Activated T-helper 1 cell treated with anti-CD3 and anti-CD28 coated beads, Interleukin-2, amount 50 U/mL, for 16 hours (primary cell): ENCODE measurements around the gene R3HDM2.

Experiments
- DNase-seq, 2 donors: peaks; one replicate each; pipeline ENCODE4 v3.0.0-alpha.2; 2020; ENCODE audit warnings: low read depth in 1 of 2, low spot score in 1 of 2

Gene R3HDM2

DNA sequence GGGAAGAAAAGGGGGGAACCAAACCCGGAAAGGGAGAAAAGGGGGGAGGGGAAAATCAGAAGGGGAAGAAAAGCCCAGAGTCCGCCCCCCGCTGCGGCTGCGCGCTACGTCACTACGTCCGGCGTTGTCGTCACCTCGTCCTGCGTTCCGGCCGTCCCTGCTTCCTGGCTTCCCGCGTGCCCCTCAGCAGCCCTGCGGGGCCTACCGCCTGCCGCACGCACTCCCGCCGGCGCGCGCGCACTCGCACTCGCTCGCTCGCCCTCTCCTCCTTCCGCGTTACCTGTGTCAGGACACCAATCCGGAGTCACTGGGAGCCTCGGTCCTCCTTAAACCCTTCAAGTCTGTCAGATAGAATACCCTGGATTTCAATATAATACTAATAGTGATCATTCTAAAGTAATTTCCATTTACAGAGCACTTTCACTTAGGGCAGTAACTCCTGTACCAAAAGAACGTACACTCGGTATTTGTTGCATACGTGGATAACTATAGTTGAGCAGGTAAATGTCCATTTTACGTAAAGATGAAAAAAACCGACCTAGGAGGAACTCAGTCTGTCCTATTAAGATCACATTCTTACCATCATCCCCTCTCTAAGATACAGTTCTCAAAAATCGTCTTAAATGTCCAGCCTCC is at the start of gene R3HDM2:
R3HDM2 (minus strand) TSS at position 113 of the 636 bp plus-strand sequence. CDS start 120,615 bp downstream, outside the sequence.
- peak; percentile 92 for DNase-seq

DNA sequence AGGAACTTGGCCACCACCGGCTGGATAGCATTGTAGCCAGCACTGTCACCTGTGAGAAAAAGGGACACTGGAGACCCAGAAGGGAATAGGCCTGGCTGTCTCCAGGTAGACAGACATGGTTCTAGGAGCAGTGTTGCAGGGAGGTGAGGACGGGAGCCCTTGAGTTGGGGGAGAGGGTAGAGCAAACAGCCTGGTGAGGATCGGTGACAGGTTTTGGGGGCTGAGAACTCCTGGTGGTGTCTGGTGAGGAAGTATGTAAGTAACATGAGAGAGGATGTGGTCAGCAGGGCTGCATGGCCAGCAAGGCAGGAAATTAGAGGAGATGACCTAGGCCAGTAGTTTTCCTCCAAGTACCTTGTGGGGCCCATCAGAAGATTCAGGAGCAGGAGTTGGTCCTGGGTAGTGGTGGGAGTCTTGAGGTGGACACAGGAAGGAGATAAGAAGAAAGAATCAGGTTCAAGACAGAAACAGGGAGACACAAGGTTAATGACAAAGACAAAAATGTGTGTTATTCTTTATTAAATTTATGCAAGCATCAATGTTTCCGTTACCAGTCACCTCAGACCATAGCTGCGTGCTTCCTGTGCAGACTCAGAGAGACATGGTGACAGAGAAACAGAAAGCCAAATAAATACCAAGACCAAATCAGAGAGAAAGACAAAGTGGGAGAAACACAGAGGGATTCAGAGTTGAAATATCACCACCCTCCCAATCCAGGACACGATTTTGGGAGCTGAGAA is 48.7 kb upstream of the R3HDM2 start, which contains the start of gene ARHGAP9:
ARHGAP9 (minus strand) TSS at position 491 of the 740 bp plus-strand sequence; CDS start at position 31, 460 bp downstream.
- DNase-seq: no peak

DNA sequence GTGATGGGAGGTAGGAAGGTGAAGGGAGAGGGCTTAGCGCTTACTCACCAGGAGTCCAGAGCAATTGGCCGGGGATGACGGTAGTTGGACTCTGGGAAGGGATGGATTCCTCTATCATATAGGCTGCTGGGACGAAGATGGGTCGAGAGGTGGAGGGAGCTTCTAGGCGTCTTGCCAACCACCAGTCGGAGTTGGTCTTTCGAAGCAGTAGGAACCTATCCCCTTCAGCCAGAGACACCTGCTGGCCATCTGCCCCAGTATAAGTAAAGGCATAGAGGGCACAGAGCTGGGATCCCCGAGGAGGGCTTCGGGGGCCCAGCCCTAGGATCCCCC is 48.2 kb upstream of the R3HDM2 start:
- no peak for DNase-seq

DNA sequence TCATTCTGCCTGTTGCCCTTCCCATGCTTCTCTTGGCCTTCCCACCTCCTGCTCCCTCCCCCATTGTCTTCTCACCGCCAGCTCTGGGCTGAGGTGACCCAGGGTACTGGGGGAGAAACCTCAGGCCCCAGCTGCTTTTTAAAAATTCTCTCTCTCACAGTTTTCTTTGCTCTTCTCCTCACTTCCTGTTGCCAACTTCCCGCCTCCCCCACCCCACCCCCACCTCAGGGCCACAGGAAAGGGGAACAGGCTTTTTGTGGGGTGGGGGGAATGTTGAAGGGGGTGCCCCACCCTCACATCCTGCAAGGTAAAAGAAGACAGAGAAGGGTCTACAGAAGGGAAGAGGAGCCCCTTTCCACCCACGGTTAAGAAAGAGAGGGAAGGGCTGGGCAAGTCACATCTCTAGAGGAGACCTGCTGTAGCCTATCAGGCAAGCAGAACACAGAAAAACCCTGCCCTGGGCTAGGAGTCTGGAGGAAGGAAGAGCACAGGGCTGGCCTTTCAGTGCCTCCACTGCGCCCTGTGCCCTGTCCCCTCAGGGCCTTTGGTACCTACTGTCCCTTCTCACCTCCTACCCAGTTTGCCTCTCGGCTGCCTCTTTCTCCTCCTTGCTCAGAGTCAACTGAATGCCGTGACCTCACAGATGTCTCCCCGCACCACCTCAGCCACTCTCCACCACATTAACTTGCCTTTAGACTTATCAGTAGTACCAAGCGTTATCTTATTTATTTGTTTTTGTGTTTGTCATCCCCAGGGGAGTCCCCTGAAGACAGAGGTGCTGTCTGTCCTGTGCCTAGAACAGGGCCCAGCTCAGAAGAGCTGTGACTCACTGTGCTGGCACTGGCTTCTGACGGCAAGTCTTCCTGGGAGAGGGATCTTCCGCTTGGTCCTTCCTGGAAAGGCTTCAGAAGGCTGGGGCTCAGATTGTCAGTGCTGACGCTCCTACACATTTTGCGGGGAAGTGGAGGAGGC is 47.2 kb upstream of the R3HDM2 start:
- no peak for DNase-seq

DNA sequence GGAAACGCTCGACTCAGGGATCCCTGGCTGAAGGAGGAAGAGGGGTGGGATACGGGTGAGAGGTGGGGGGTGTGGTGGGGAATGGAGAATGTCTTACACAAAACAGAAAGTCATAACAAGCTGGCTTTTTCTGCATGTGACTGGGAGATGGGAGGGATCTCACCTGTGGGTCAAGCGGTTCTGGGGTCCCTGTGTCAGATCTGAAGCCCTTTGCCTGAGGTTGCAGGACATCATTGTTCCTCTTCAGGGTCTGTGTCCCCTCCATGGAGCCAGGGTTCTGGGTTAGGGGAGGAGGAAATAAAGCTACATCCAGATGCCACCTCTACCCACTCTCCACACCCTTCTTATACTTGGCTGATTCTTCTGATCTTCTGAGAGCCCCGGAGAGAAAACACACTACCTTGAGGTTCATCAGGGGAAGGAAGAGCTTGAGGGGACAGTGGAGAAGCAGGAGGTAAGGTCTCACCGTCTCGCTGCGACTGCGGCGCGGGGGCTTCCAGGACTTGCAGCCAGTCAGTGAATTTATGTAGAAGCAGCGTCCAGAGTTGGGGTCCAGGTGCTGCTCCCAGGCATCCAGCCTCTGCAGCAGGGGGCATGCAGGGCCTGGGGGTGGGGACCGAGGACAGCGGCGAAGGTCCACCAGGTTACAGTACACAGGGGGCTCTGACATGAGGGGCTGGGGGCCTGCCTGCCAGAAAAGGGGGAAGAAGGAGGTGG is 46.3 kb upstream of the R3HDM2 start:
- DNase-seq: no peak

DNA sequence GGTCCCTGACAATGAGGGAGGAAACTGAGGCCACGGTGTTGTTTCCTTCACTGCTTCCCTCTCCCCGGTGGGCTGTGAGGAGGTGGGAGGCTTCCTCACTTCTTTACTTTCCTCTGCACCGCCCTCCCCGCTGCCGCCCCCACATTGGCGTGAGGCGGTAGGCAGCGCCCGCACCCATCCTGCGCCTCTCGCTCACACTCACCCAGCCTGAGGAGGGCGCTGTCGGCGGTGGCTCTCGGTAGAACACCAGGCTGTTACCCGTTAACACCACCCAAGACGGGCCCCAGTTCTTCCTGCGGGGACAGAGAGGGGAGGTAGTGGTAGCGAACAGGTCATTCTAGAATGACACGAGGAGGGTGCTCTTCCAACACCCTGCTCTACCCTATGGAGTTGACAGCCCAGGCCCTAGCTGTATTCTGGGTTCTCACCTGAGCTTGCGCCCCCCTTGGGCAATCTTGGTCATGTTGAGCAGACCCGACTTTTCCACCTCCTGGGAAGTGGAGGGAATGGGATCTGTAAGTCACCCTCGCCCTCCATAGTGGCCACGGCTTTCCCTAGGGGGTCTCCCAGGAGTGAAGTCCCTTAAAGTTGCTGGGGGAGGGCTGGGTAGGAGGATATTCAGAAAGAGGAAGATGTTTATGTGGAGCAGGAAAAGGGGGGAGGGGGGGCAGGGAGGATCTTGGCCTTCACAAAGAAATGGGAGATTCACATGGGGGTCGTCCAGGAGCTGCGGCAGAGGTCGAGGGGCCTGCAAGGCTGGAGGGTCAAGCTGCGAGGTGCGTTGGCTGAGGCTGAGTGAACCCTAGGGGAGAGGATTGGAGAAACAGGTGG is 45.5 kb upstream of the R3HDM2 start:
- DNase-seq: peak in 1 of 2 donors; percentile 56

DNA sequence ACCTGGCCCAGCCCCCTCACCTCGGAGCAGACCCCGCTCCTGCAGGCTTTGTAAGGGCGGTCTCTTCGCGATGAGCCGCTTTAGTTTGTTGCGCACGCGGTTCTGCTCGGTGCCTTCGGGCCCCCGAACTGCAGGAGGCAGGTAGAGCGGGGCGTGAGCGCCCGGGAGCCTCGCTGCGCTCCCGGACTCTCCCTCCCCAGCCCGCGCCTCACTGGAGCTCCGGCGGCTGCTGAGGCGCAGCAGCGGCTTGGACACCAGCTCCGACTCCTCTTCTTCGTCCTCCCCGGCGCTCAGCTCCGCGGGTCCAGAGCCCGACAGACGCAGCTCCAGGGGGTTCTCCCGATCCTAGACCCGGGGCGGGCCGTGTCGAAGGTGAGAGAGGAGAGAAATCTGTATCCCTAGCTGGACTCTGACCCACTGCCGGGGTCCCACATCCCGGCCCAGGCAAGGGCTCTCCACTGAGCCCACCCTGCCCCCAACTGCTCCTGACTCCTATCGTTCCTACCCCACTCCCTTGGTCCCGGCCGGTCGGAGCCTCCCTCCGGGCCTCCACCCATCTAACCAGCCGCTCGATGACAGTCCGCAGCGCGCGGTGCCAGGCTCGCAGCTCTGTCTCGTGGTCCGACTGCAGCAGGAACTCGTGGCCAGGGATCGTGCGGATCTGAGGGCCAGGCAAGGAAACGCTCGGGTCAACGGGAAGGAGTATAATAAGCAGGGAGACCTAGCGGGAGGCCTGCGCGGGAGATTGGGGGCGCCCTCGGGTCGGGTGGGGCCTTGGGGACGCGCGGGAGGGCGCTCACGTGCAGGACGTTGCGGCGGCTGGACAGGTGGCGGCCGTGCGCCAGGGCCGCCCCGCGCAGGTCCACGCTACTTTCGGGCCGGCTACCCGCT is 44.7 kb upstream of the R3HDM2 start:
- DNase-seq: no peak

DNA sequence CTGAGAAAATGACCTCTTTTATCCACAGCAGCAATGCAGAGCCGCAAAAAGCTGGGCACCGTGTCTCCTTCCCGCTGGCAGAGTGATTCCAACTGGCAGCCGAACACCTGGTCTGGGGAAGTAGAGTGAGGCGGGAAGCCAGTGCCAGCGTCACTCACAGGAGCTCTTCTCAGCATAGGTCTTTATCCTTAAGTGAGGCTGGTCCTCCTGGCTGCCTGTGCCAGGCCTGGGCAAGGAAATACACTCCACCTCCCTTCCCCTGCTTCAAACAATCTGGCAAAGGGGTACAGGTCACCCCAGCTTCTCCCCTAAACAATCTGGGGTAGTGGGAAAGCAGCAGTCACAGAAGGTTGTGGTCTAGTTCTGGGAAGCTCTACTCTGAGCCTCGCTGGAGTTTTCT is 44.0 kb upstream of the R3HDM2 start:
- DNase-seq: no peak

DNA sequence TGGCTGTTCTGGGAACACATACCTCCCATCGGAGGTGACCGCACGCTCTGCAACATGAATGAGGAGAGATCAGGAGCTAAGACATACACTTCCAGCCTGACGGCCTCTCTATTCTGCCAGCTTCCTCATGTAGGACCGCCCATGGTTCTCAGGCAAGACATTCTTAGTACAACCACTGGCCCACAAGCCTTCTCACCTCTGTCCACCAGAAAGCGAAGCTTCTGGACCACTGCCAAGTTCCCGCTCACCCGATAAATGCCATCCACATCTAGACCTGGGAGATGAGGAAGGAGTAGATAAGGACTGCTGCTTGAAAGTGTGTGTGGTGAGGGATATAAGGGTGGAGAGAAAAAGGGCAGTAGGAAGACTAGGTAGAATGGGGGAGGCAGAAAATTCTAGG is 43.6 kb upstream of the R3HDM2 start:
- no peak for DNase-seq

DNA sequence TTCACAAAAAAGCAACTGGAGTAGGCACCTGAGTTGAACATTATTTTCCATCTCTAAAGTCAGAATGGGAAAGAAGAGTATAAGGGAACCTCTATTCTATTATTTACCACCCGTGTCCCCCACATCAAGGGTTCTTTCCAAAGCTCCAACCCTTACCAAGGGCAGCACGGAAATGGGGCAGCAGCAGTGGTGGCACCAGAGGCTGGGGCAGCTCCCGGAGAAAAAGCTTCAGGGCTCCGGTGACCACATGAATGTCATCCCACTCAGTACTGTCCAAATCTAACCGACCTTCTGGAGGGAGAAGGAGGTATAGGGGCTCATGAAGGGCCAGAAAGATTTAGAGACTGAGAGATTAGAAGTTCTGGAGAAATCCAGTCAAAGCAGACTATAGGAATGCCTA is 43.0 kb upstream of the R3HDM2 start:
- no peak for DNase-seq

DNA sequence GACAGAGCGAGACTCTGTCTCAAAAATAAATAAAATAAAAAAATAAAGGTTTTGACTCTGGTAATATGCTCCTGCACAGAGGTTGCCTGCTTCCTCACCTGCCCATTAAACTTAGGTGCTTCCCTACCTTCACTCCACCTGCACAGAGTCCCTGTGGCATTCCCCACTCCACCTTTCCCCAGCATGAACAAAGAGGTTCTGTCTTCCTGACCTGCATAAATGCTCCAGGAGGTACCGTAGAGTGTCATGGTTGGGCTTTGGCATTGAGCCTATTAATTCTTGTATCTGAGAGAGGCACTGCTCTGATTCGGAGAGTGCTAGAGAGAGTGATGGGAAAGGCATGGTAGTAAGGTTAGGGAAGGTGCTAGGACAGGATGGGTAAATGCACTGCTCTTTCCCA is 42.5 kb upstream of the R3HDM2 start:
- DNase-seq: no peak

DNA sequence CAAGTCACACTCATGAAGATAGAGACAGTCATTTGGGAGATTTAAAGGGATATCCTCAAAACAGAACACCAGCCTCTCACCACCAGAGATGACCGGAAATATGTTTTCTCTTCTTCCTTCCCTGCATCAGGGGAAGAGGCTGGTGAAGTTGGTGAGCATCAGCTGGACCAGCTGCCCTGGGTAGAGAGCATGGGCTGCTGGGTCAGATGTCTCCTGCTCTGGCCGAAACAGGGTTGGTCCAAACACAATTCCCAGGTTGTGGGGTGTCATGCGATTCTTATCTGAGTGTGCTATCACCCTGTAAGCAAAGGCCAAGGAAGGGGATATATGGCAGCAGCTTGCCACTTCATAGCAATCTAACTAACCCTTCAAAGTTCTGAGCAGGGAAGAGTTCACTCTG is 41.5 kb upstream of the R3HDM2 start:
- DNase-seq: no peak

DNA sequence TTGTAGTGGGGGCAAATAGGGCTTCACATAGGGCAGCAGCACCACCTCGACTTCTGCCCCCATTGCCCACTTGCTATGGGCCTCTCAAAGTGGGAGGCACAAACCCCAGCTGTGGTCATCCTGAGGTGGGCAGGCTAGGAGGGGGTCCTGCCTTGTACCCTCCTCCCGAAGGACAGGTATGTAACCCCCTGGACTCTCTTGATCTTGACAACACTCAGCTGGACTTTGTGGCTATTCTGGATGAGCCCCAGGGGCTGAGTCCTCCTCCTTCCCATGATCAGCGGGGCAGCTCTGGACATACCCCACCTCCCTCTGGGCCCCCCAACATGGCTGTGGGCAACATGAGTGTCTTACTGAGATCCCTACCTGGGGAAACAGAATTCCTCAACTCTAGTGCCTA is 40.8 kb upstream of the R3HDM2 start:
- no peak for DNase-seq

DNA sequence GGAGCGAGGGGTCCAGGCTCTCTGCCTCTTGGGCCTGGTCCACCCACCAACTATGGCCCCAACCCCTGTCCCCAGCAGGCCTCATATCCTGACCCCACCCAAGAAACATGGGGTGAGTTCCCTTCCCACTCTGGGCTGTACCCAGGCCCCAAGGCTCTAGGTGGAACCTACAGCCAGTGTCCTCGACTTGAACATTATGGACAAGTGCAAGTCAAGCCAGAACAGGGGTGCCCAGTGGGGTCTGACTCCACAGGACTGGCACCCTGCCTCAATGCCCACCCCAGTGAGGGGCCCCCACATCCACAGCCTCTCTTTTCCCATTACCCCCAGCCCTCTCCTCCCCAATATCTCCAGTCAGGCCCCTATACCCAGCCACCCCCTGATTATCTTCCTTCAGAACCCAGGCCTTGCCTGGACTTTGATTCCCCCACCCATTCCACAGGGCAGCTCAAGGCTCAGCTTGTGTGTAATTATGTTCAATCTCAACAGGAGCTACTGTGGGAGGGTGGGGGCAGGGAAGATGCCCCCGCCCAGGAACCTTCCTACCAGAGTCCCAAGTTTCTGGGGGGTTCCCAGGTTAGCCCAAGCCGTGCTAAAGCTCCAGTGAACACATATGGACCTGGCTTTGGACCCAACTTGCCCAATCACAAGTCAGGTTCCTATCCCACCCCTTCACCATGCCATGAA is 40.3 kb upstream of the R3HDM2 start:
- DNase-seq: no peak

DNA sequence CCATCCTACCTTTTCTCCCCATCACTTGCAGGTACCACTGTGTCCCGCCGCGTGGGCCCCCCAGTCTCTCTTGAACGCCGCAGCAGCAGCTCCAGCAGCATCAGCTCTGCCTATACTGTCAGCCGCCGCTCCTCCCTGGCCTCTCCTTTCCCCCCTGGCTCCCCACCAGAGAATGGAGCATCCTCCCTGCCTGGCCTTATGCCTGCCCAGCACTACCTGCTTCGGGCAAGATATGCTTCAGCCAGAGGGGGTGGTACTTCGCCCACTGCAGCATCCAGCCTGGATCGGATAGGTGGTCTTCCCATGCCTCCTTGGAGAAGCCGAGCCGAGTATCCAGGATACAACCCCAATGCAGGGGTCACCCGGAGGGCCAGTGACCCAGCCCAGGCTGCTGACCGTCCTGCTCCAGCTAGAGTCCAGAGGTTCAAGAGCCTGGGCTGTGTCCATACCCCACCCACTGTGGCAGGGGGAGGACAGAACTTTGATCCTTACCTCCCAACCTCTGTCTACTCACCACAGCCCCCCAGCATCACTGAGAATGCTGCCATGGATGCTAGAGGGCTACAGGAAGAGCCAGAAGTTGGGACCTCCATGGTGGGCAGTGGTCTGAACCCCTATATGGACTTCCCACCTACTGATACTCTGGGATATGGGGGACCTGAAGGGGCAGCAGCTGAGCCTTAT is 39.6 kb upstream of the R3HDM2 start:
- DNase-seq: no peak

DNA sequence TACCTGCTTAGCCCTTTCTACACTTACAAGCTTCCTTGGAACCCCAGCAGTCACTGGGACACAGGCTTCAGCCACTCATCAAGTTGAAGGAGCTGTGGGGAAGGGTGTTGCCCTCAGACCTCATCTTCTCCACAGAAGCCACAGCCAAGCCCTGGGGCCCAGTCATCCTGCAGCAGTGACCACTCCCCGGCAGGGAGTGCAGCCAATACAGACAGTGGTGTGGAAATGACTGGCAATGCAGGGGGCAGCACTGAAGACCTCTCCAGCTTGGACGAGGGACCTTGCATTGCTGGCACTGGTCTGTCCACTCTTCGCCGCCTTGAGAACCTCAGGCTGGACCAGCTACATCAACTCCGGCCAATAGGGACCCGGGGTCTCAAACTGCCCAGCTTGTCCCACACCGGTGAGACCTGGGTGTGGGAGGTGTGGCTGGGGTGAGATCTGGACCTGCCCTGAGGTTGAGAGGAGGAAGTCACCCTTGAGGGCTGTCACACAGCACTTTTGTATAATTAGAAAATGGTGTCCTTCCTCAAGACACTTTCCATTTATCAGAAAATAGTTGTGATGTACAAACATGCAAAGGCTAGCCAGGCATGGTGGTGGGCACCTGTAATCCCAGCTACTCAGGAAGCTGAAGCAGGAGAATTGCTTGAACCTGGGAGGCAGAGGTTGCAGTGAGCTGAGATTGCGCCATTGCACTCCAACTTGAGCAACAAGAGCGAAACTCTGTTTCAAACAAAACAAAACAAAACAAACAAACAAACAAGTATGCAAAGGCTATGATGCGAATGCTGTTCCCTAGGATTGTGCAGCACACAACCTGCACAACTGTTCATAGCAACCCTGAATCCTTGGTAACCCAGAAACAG is 38.7 kb upstream of the R3HDM2 start:
- DNase-seq: no peak

DNA sequence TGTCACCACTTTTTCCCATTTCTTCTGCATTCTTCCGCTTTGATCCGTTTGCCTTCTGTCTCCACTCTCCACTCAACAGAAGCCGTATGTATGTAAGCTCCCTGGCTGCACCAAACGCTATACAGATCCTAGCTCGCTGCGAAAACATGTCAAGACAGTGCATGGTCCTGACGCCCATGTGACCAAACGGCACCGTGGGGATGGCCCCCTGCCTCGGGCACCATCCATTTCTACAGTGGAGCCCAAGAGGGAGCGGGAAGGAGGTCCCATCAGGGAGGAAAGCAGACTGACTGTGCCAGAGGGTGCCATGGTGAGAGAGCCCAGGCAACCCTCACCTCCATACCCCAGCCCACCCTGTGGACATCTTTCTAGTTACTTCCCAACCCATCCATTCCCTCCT is 37.1 kb upstream of the R3HDM2 start:
- DNase-seq: no peak
